GM12892 (cell line): Measurements from ENCODE around the gene FAM107B.

Experiments used
- DNase-seq: peaks from one replicate; pipeline ENCODE4 v3.0.0; 2011; ENCODE audit not compliant: insufficient read length
- FAIRE-seq: peaks from 2 replicates; lab custom pipeline; 2011; peaks lifted over from hg19 to GRCh38; lab: Jason Lieb, UNC
- POLR2A ChIP-seq: IDR thresholded peaks from 2 replicates; pipeline ENCODE4 v1.6.1; 2011; ENCODE audit warnings: low read depth, low read length, control low read depth
- POLR2AphosphoS5 ChIP-seq: IDR thresholded peaks from 2 replicates; pipeline ENCODE4 v1.6.1; 2011; ENCODE audit warnings: low read depth, low read length, control low read depth
- TAF1 ChIP-seq: IDR thresholded peaks from 2 replicates; pipeline ENCODE4 v1.6.1; 2011; ENCODE audit warnings: low read depth, mild to moderate bottlenecking, control low read depth, low read length, borderline replicate concordance

Gene FAM107B

DNA sequence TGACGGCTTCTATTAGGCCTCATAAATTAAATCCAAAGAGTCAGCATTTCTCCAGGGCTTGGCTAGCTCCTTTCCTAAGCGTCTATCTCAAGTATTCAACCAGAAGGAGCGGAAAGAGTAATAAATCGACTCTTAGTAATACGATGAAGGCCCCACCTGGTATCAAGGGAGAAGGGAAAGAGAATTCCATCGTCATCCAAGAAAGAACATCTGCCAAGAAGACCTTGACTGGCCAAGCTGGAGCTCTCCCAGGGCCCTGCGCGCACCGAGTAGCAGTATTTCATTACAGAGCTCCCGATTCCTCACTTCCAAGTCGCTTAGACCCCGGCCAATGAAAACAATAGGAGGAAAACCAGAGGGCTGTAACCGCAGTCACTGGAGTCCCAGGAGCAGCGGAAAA is 266.0 kb downstream of the FAM107B start:
- TF ChIP-seq POLR2A, result no peak
- TF ChIP-seq TAF1, result no peak
- TF ChIP-seq POLR2AphosphoS5, result no peak
- DNase-seq (no peak), FAIRE-seq (no peak)

DNA sequence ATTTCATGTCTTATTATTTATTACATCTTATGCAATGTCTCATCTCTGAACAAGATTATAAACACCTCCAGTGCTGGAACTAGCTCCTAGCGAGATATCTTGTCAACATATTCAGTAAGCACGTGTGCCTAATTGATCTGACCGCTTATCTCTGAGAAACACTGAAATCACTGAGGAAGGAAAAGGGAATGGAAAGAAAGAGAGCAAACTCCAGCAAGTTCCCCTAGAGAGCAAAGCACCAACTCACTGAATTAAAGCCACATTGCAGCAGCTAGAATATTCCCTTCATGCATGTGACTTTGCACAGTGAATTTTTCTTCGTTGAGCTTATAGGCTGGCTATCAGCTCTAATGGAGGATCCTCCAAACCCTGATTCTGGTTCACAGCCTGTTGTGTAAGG is 266.9 kb downstream of the FAM107B start:
- TF ChIP-seq TAF1 (no peak), POLR2A (no peak), POLR2AphosphoS5 (no peak)
- no peak for DNase-seq
- peak; percentile 67 for FAIRE-seq

- FAIRE-seq, result no peak
- no peak for DNase-seq
- TF ChIP-seq TAF1 (no peak), POLR2A (no peak), POLR2AphosphoS5 (no peak)
Measured at GRCh38 chr10:14507176-14507575, 267.5 kb downstream of the FAM107B start.

DNA sequence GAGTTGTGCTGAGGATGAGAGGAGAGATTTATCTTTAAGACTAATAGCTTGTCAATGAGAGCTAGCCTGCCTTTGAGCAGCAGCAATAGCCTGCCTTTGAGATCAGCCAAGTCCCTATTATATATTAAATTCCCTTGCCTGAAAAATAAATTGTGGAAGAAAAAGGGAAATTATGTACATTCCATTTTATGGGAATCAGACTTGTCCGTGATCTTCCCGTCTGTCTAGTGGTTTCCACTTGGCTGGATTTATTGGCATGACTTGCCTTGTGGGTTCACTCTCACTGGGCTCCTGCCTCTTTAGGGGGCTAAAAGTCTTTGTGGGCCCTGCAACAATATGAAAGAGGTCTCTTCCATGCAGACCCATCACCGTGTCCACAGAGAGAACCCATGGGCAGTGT is 272.3 kb downstream of the FAM107B start:
- DNase-seq (no peak), FAIRE-seq (no peak)
- TF ChIP-seq POLR2A (no peak), POLR2AphosphoS5 (no peak), TAF1 (no peak)

DNA sequence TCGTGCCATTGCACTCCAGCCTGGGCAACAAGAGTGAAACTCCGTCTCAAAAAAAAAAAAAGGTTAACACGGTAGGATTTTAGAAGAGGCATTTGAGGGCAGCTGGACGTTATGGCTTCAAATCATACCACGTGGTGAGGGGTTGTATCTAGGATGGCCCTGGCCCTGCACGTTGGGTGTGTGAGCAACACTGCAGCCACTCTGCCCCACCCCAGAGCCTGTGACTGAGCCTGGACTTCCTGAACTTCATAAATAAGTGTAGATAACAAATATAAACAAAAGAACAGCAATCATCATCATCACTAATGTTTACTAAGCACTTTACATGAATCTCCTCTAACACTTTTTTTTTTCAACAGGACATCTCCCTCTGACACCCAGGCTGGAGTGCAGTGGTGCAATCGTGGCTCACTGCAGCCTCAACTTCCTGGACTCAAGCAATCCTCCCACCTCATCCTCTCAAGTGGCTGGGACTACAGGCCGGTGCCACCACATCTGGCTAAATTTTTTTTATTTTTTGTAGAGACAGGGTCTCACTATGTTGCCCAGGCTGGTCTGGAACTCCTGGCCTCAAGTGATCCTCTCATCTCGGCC is 274.4 kb downstream of the FAM107B start:
- no peak for DNase-seq
- TF ChIP-seq POLR2AphosphoS5, result no peak
- TF ChIP-seq POLR2A, result no peak
- TF ChIP-seq TAF1, result no peak
- no peak for FAIRE-seq

DNA sequence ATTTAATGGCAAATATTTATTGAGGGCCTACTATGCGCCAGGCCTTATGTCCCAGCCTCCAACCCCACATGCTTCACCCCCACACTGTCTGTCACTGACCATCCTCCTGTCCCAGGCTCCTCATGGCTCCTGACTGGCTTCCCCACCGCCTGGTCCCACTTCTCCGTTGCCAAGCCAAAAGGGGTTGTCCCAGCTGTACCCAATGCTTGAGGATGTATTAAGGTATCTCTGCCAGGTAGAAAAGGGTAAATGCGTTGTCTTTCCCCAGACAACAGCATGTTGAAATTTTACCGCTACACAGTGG is 275.1 kb downstream of the FAM107B start:
- DNase-seq (no peak), FAIRE-seq (no peak)
- no peak for TF ChIP-seq POLR2A
- TF ChIP-seq POLR2AphosphoS5, result no peak
- no peak for TF ChIP-seq TAF1

DNA sequence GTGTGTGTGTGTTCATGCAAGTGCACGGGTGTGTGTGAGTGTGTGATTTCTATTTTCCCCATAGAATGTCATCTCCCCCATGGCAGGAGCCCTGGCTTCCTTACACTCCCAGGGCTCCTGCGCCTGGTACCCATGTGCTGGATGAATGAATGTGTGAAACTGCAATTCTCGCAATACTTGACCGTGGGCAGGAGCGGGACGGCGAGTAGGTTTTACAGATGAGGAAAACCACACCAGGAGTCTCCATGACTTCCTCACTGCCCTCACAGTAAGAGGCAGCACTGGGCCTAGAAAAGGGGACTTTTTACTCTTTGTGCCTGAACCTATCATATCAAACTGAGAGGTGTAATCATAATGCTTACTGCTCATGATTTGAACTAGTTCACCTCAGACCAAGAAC is 276.4 kb downstream of the FAM107B start:
- FAIRE-seq, result no peak
- TF ChIP-seq TAF1 (no peak), POLR2A (no peak), POLR2AphosphoS5 (no peak)
- DNase-seq, result no peak

DNA sequence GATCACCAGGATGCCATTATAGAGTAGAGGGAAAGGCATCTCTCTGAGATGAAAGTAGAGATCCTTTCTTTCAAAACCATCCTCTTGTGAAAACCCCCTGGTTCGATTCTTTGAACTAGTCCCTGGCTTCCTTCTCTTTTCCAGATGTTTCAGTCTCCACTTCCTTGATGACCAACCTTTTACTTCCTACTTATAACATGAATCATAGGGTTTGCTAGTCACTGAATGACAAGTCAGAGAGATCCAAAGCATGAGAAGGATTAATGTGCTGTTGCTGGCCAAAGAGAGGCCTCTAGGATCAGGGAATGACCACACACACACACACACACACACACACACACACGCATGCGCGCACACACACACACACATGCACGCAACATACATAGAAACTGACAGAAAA is 282.9 kb downstream of the FAM107B start:
- TF ChIP-seq POLR2AphosphoS5 (no peak), POLR2A (no peak), TAF1 (no peak)
- FAIRE-seq (no peak), DNase-seq (no peak)

DNA sequence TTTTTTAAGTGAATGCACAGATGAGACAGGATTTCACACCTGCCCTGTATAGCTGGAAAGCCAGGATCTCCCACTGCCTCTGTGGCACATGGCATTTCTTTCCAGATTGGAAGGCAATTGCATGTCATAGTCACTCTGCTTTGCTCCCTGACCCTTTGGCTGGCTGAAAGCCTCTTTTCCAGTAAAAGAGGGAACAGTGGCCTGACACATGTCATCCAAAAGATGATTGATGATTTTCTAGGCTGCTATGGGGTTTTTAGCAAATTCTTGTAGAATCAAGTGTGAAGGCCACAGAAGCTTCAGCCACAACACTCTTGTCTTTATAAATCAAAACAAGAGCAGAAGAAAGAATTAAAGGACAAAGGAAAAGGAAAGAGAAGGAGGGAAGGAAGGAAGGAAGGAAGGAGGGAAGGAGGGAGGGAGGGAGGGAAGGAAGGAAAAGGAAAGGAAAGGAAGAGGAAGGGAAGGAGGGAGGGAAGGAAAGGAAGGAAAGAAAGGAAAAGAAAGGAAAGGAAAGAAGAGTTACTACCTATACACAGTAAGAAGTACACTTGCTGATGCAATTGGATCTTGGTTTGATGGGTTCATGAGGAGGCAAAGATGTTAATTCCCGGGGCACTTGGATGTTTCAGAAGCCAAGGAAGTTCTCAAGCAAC is 285.0 kb downstream of the FAM107B start:
- DNase-seq (no peak), FAIRE-seq (no peak)
- TF ChIP-seq POLR2AphosphoS5 (no peak), POLR2A (no peak), TAF1 (no peak)

DNA sequence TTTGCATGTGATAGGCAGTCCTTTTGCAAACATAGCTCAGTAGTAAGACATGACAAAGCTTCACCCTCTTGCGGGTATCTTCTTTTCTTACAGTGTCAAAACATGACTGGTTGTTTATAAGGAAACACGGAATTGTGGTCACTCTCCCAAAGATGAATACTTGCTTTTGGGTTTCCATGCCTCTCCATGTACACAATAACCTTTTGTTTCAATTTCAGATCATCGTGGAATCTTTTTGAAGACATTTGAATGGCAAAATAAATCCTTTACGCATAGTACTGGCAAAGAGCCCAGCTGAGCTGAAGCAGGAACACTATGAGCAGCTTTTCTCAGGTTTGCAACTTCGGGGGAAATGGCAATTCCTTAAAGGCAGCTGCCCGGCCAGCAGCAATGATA is 287.2 kb downstream of the FAM107B start:
- TF ChIP-seq TAF1 (no peak), POLR2A (no peak), POLR2AphosphoS5 (no peak)
- FAIRE-seq (no peak), DNase-seq (no peak)

GRCh38 chr10:14486777-14487487 is 287.8 kb downstream of the FAM107B start:
- FAIRE-seq (no peak), DNase-seq (no peak)
- TF ChIP-seq TAF1 (no peak), POLR2AphosphoS5 (no peak), POLR2A (no peak)

- DNase-seq (no peak), FAIRE-seq (no peak)
- TF ChIP-seq POLR2A (no peak), TAF1 (no peak), POLR2AphosphoS5 (no peak)
Measured at GRCh38 chr10:14485986-14486385, 288.7 kb downstream of the FAM107B start.
